Measurements from ENCODE around the gene SRGAP3.

Gene SRGAP3

GRCh38 chr3:9198899-9199335 is 50.5 kb downstream of the SRGAP3 start:
- DNase-seq, result no peak

- no peak for DNase-seq
These were observed 51.2 kb downstream of the SRGAP3 start for GRCh38 chr3:9198261-9198660.

- peak; percentile 89 for DNase-seq
These were observed 53.4 kb downstream of the SRGAP3 start for GRCh38 chr3:9196020-9196419.

- DNase-seq, result no peak
These were observed 54.1 kb downstream of the SRGAP3 start for GRCh38 chr3:9195390-9195789.

GRCh38 chr3:9194509-9195184 is 54.8 kb downstream of the SRGAP3 start:
- DNase-seq, result peak; percentile 24

GRCh38 chr3:9193633-9194195 is 55.7 kb downstream of the SRGAP3 start:
- DNase-seq, result no peak

GRCh38 chr3:9193211-9193610 is 56.2 kb downstream of the SRGAP3 start:
- DNase-seq, result no peak

- DNase-seq, result no peak
These were observed 57.0 kb downstream of the SRGAP3 start for GRCh38 chr3:9192248-9193025.

- no peak for DNase-seq
These were observed 59.2 kb downstream of the SRGAP3 start for GRCh38 chr3:9190276-9190675.

GRCh38 chr3:9188583-9188982 is 60.9 kb downstream of the SRGAP3 start:
- no peak for DNase-seq

GRCh38 chr3:9185701-9186100 is 63.7 kb downstream of the SRGAP3 start:
- no peak for DNase-seq

GRCh38 chr3:9185046-9185445 is 64.4 kb downstream of the SRGAP3 start:
- DNase-seq, result no peak

GRCh38 chr3:9184461-9184835 is 65.0 kb downstream of the SRGAP3 start:
- DNase-seq, result no peak

- DNase-seq, result peak; percentile 55
These were observed 65.5 kb downstream of the SRGAP3 start for GRCh38 chr3:9183811-9184460.

- no peak for DNase-seq
These were observed 66.4 kb downstream of the SRGAP3 start for GRCh38 chr3:9183011-9183410.

GRCh38 chr3:9180764-9181117 is 68.7 kb downstream of the SRGAP3 start:
- DNase-seq, result no peak

GRCh38 chr3:9179826-9180763 is 69.4 kb downstream of the SRGAP3 start:
- DNase-seq, result no peak

- DNase-seq, result no peak
These were observed 70.7 kb downstream of the SRGAP3 start for GRCh38 chr3:9178697-9179096.

- DNase-seq, result no peak
These were observed 74.0 kb downstream of the SRGAP3 start for GRCh38 chr3:9175421-9175820.

- no peak for DNase-seq
These were observed 76.0 kb downstream of the SRGAP3 start for GRCh38 chr3:9173445-9173844.

- no peak for DNase-seq
These were observed 76.6 kb downstream of the SRGAP3 start for GRCh38 chr3:9172851-9173321.

- no peak for DNase-seq
These were observed 78.6 kb downstream of the SRGAP3 start for GRCh38 chr3:9170851-9171160.

All from NCI-H2171 (cell line).